Measurements from ENCODE around the gene GTPBP4. TPM values are rescaled to one million over a fixed set of nuclear protein-coding genes. Genes with fewer than 3 reads are reported as not detected.

Gene GTPBP4
- total RNA-seq, 3 donors from 2014 or later = 19.2 to 27.8 (median 26.6) TPM

GRCh38 chr10:1022413-1022812 lies 34.2 kb downstream of the GTPBP4 start:
- no peaks in the 10 kb centered on the region for H3K36me3 ChIP-seq (ENCODE audit: low read depth)
- DNase-seq = no peak
- ATAC-seq = no peak
- no peak overlapping the region for H3K4me3 ChIP-seq
- no peaks in the 10 kb centered on the region for H3K9me3 ChIP-seq
- H3K4me1 ChIP-seq (ENCODE audit: low read depth) = no peaks in the 10 kb centered on the region
- TF ChIP-seq CTCF (IDR thresholded peaks at IDR 0.05) = no peak
- intact Hi-C loops (cut with DNase I, micrococcal nuclease) = no loop called here

GRCh38 chr10:1024103-1024502 lies 35.9 kb downstream of the GTPBP4 start:
- H3K4me3 ChIP-seq = no peak overlapping the region
- no peak for TF ChIP-seq CTCF (IDR thresholded peaks at IDR 0.05)
- H3K4me1 ChIP-seq (ENCODE audit: low read depth) = no peaks in the 10 kb centered on the region
- ATAC-seq = no peak
- no peaks in the 10 kb centered on the region for H3K36me3 ChIP-seq (ENCODE audit: low read depth)
- intact Hi-C loops (cut with DNase I, micrococcal nuclease) = no loop called here
- DNase-seq = no peak
- no peaks in the 10 kb centered on the region for H3K9me3 ChIP-seq

GRCh38 chr10:1025683-1026082 lies 37.4 kb downstream of the GTPBP4 start, which contains the start of gene IDI2:
TSS of gene IDI2 (minus strand) at chr10:1025859. CDS start at chr10:1024723, 1,136 bp downstream.
- no peak within 1 kb of the TSS for H3K4me3 ChIP-seq
- no peaks in the 10 kb centered on the region for H3K4me1 ChIP-seq (ENCODE audit: low read depth)
- H3K9me3 ChIP-seq = no peaks in the 10 kb centered on the region
- ATAC-seq (no peak), DNase-seq (no peak)
- intact Hi-C loops (cut with DNase I, micrococcal nuclease) = no loop called here
- no peak for TF ChIP-seq CTCF (IDR thresholded peaks at IDR 0.05)
- no peaks in the 10 kb centered on the region for H3K36me3 ChIP-seq (ENCODE audit: low read depth)

- ATAC-seq = no peak
- TF ChIP-seq CTCF (IDR thresholded peaks at IDR 0.05) = no peak
- intact Hi-C loops (cut with DNase I, micrococcal nuclease) = no loop called here
Measured at GRCh38 chr10:1026578-1026977, 38.3 kb downstream of the GTPBP4 start.

GRCh38 chr10:1029838-1030237 lies 41.6 kb downstream of the GTPBP4 start:
- ATAC-seq (no peak), DNase-seq (no peak)
- no peaks in the 10 kb centered on the region for H3K36me3 ChIP-seq (ENCODE audit: low read depth)
- no peaks in the 10 kb centered on the region for H3K4me1 ChIP-seq (ENCODE audit: low read depth)
- H3K9me3 ChIP-seq = no peaks in the 10 kb centered on the region
- TF ChIP-seq CTCF (IDR thresholded peaks at IDR 0.05) = no peak
- no peak overlapping the region for H3K4me3 ChIP-seq
- intact Hi-C loops (cut with DNase I, micrococcal nuclease) = no loop called here

More at GRCh38 chr10:1026578-1026977, 38.3 kb downstream of the GTPBP4 start:
- no peak for DNase-seq
- Histone ChIP-seq H3K4me1 (ENCODE audit: low read depth) (no peaks in the 10 kb centered on the region), H3K36me3 (ENCODE audit: low read depth) (no peaks in the 10 kb centered on the region), H3K4me3 (no peak overlapping the region), H3K9me3 (no peaks in the 10 kb centered on the region)

GRCh38 chr10:1033601-1034000 lies 45.4 kb downstream of the GTPBP4 start:
- H3K36me3 ChIP-seq (ENCODE audit: low read depth) = no peaks in the 10 kb centered on the region
- intact Hi-C loops (cut with DNase I, micrococcal nuclease) = no loop called here
- TF ChIP-seq CTCF (IDR thresholded peaks at IDR 0.05) = no peak
- DNase-seq (no peak), ATAC-seq (no peak)
- H3K9me3 ChIP-seq = no peaks in the 10 kb centered on the region
- H3K4me1 ChIP-seq (ENCODE audit: low read depth) = no peaks in the 10 kb centered on the region
- H3K4me3 ChIP-seq = no peak overlapping the region

All from mucosa of descending colon (tissue), 3 donors.